H9 (cell line): ENCODE data around the gene PRR23E. TPM values are rescaled to one million over a fixed set of nuclear protein-coding genes. Genes with fewer than 3 reads are reported as not detected.

Source experiments
- DNase-seq: peaks from one replicate; pipeline ENCODE4 v3.0.0-alpha.2; 2017
- H2AFZ ChIP-seq: one replicate; pipeline ENCODE4 v1.6.1; 2013; ENCODE audit warnings: mild to moderate bottlenecking, low read length, control low read depth, moderate library complexity
- H2AK5ac ChIP-seq: 2 replicates; pipeline ENCODE4 v1.6.1; 2013; ENCODE audit warnings: low read length, control low read depth, mixed read lengths; ENCODE audit not compliant: insufficient read length
- H2BK120ac ChIP-seq: one replicate; pipeline ENCODE4 v1.6.1; 2013; ENCODE audit warnings: low read depth, mild to moderate bottlenecking, low read length, control low read depth, inconsistent platforms; ENCODE audit not compliant: poor library complexity, severe bottlenecking
- H2BK12ac ChIP-seq: 2 replicates; pipeline ENCODE4 v1.6.1; 2013; ENCODE audit warnings: low read length, control low read depth, mixed read lengths, low read depth; ENCODE audit not compliant: insufficient read length
- H2BK15ac ChIP-seq: 2 replicates; pipeline ENCODE4 v1.6.1; 2013; ENCODE audit warnings: low read depth, low read length, control low read depth
- H2BK20ac ChIP-seq: one replicate; pipeline ENCODE4 v1.6.1; 2013; ENCODE audit warnings: low read depth, mild to moderate bottlenecking, low read length, control low read depth, inconsistent platforms; ENCODE audit not compliant: poor library complexity, severe bottlenecking
- H2BK5ac ChIP-seq: 2 replicates; pipeline ENCODE4 v1.6.1; 2013; ENCODE audit warnings: low read length, control low read depth, mixed read lengths; ENCODE audit not compliant: insufficient read length
- H3K14ac ChIP-seq: 2 replicates; pipeline ENCODE4 v1.6.1; 2013; ENCODE audit warnings: low read length, control low read depth; ENCODE audit not compliant: insufficient read depth
- H3K18ac ChIP-seq: 2 replicates; pipeline ENCODE4 v1.6.1; 2013; ENCODE audit warnings: low read depth, mild to moderate bottlenecking, mixed read lengths, low read length, control low read depth; ENCODE audit not compliant: insufficient read length
- H3K23ac ChIP-seq: 2 replicates; pipeline ENCODE4 v1.6.1; 2013; ENCODE audit warnings: low read length, control low read depth, mixed read lengths, low read depth; ENCODE audit not compliant: insufficient read length
- H3K23me2 ChIP-seq: 2 replicates; pipeline ENCODE4 v1.6.1; 2013; ENCODE audit warnings: low read depth, mild to moderate bottlenecking, mixed read lengths, low read length, control low read depth; ENCODE audit not compliant: insufficient read length, poor library complexity, severe bottlenecking
- H3K27ac ChIP-seq: 2 replicates; pipeline ENCODE4 v1.5.1; 2013; ENCODE audit warnings: low read length, control low read depth, mixed read lengths, low read depth; ENCODE audit not compliant: insufficient read length
- H3K27me3 ChIP-seq: 2 replicates; pipeline ENCODE4 v1.6.1; 2013; ENCODE audit warnings: low read length, control low read depth, inconsistent platforms; ENCODE audit not compliant: insufficient read depth
- H3K4ac ChIP-seq: 2 replicates; pipeline ENCODE4 v1.6.1; 2013; ENCODE audit warnings: low read depth, mild to moderate bottlenecking, control low read depth, inconsistent platforms, low read length, moderate library complexity
- H3K4me1 ChIP-seq: 2 replicates; pipeline ENCODE4 v1.6.1; 2013; ENCODE audit warnings: low read length, control low read depth, inconsistent platforms; ENCODE audit not compliant: insufficient read depth
- H3K4me2 ChIP-seq: 2 replicates; pipeline ENCODE4 v1.6.1; 2013; ENCODE audit warnings: low read length, control low read depth, mixed read lengths; ENCODE audit not compliant: insufficient read length, insufficient read depth
- H3K56ac ChIP-seq: 2 replicates; pipeline ENCODE4 v1.6.1; 2013; ENCODE audit warnings: low read depth, mild to moderate bottlenecking, mixed read lengths, low read length, control low read depth; ENCODE audit not compliant: insufficient read length
- H3K79me1 ChIP-seq: 2 replicates; pipeline ENCODE4 v1.6.1; 2013; ENCODE audit warnings: low read depth, mild to moderate bottlenecking, moderate library complexity, low read length, control low read depth, inconsistent platforms; ENCODE audit not compliant: insufficient read depth, poor library complexity, severe bottlenecking
- H3K79me2 ChIP-seq: 2 replicates; pipeline ENCODE4 v1.6.1; 2013; ENCODE audit warnings: low read length, control low read depth, inconsistent platforms; ENCODE audit not compliant: insufficient read depth
- H3K9ac ChIP-seq: 2 replicates; pipeline ENCODE4 v1.6.1; 2013; ENCODE audit warnings: low read length, control low read depth, mixed read lengths; ENCODE audit not compliant: insufficient read length; ENCODE audit errors: extremely low read depth
- H3K9me3 ChIP-seq: one replicate; pipeline ENCODE4 v1.6.1; 2013; ENCODE audit warnings: low read depth, low read length, inconsistent platforms; ENCODE audit not compliant: control insufficient read depth
- H3T11ph ChIP-seq: one replicate; pipeline ENCODE4 v1.6.1; 2013; ENCODE audit warnings: mild to moderate bottlenecking, low read length, control low read depth, inconsistent platforms
- H4K20me1 ChIP-seq: one replicate; pipeline ENCODE4 v1.6.1; 2013; ENCODE audit not compliant: control insufficient read depth, insufficient read length, insufficient read depth
- H4K5ac ChIP-seq: 2 replicates; pipeline ENCODE4 v1.6.1; 2013; ENCODE audit warnings: low read depth, mild to moderate bottlenecking, mixed read lengths, low read length, control low read depth; ENCODE audit not compliant: insufficient read length
- H4K8ac ChIP-seq: replicated peaks from 2 replicates; pipeline ENCODE4 v1.6.1; 2013; ENCODE audit warnings: low read length, control low read depth, mixed read lengths, low read depth; ENCODE audit not compliant: insufficient read length
- H4K91ac ChIP-seq: 2 replicates; pipeline ENCODE4 v1.6.1; 2013; ENCODE audit warnings: low read depth, mild to moderate bottlenecking, moderate library complexity, mixed read lengths, low read length, control low read depth; ENCODE audit not compliant: insufficient read length
- H3K27ac Mint-ChIP-seq, 3 experiments: 2 replicates in 2 of 3; 3 replicates in 1 of 3; pipeline ENCODE4 v1.8.0; 2020 to 2021; ENCODE audit warnings: mixed read lengths in 3 of 3, mild to moderate bottlenecking in 1 of 3, moderate library complexity in 1 of 3
- H3K27me3 Mint-ChIP-seq: 2 replicates; pipeline ENCODE4 v1.8.0; 2021; ENCODE audit warnings: low read depth, mild to moderate bottlenecking, moderate library complexity, mixed read lengths
- H3K36me3 Mint-ChIP-seq, 3 experiments: 2 replicates in 2 of 3; 3 replicates in 1 of 3; pipeline ENCODE4 v1.8.0; 2020 to 2021; ENCODE audit warnings: low read depth in 3 of 3, mixed read lengths in 3 of 3; ENCODE audit not compliant: insufficient read depth in 1 of 3
- H3K4me1 Mint-ChIP-seq, 2 experiments: 2 replicates each; pipeline ENCODE4 v1.8.0; 2020; ENCODE audit warnings: mixed read lengths in 2 of 2
- H3K4me3 Mint-ChIP-seq, 2 experiments: 2 replicates in 1 of 2; 3 replicates in 1 of 2; pipeline ENCODE4 v1.8.0; 2020 to 2021; ENCODE audit warnings: mild to moderate bottlenecking in 2 of 2, mixed read lengths in 2 of 2, moderate library complexity in 1 of 2
- H3K9me3 Mint-ChIP-seq, 2 experiments: 2 replicates in 1 of 2; 3 replicates in 1 of 2; pipeline ENCODE4 v1.8.0; 2020; ENCODE audit warnings: mild to moderate bottlenecking in 2 of 2, mixed read lengths in 2 of 2, moderate library complexity in 1 of 2
- CTCF ChIP-seq: fragments of 200-600 bp; sonication (generic); conservative IDR thresholded peaks from 3 replicates; pipeline ENCODE4 v1.8.0; 2021; ENCODE audit warnings: antibody characterized with exemption, mild to moderate bottlenecking
- WGBS: extraction: QIAGEN DNeasy Blood & Tissue Kit; methylation state at CpG from one replicate; pipeline ENCODE4 v1.1.7; 2013; ENCODE audit warnings: missing lambda C conversion rate, low lambda C conversion rate, mixed read lengths; ENCODE audit not compliant: insufficient read length; ENCODE audit errors: extremely low coverage; 5-methylcytosine and 5-hydroxymethylcytosine counted together
- total RNA-seq: library from RNA; stranded (reverse); gene quantifications from 2 replicates; pipeline ENCODE4 v1.2.1, GENCODE V29; 2021

Gene PRR23E
- total RNA-seq, 1 experiment from 2014 or later: not detected

GRCh38 chr3:127203024-127203423 is 10.1 kb downstream of the PRR23E start:
- Histone ChIP-seq H2AFZ (no peak overlapping the region), H3K9ac (no peak overlapping the region), H4K8ac (no peak overlapping the region), H3K56ac (no peak overlapping the region), H3K18ac (no peak overlapping the region), H3K27ac (no peak overlapping the region), H3K4ac (no peak overlapping the region), H2BK12ac (no peak overlapping the region), H4K20me1 (no peaks in the 10 kb centered on the region), H3K27me3 (no peaks in the 10 kb centered on the region), H2AK5ac (no peak overlapping the region), H2BK15ac (no peak overlapping the region), H3K9me3 (no peaks in the 10 kb centered on the region), H3K4me1 (no peaks in the 10 kb centered on the region), H3K23ac (no peak overlapping the region), H3T11ph (no peak overlapping the region), H4K5ac (no peak overlapping the region), H3K23me2 (no peaks in the 10 kb centered on the region), H2BK20ac (no peak overlapping the region), H3K4me2 (no peak overlapping the region), H2BK5ac (no peak overlapping the region), H3K79me1 (no peaks in the 10 kb centered on the region), H3K79me2 (no peaks in the 10 kb centered on the region), H4K91ac (no peak overlapping the region), H2BK120ac (no peak overlapping the region), H3K14ac (no peak overlapping the region)
- Mint-ChIP-seq H3K36me3 (no peaks in the 10 kb centered on the region), H3K9me3 (peaks cover 2 to 9% of the 10 kb centered on the region in 2 experiments; a peak in 4 of 5 replicates), H3K4me1 (no peaks in the 10 kb centered on the region), H3K27ac (no peak overlapping the region), H3K27me3 (peaks cover 6% of the 10 kb centered on the region; the same call in 1 of the 2 replicates), H3K4me3 (no peak overlapping the region)
- WGBS: no CpG with 5 or more reads among the region's 1 CpG
- TF ChIP-seq CTCF: no peak
- DNase-seq: no peak
